GM23338 (cell line): ENCODE data around the gene NGEF. TPM values are rescaled to one million over a fixed set of nuclear protein-coding genes. Genes with fewer than 3 reads are reported as not detected.

Experiments used
- ATAC-seq: fragments of 200-7000 bp; cut with Tn5 transposase; 3 replicates; pipeline ENCODE4 v1.9.1; 2020
- DNase-seq: peaks from one replicate; pipeline ENCODE4 v3.0.0-alpha.2; 2015; ENCODE audit warnings: low spot score
- H2AFZ ChIP-seq: fragments of 200-600 bp; sonication (generic); 2 replicates; pipeline ENCODE4 v1.8.0; 2016; ENCODE audit warnings: antibody characterized with exemption, mild to moderate bottlenecking, moderate library complexity
- H3F3A ChIP-seq: fragments of 200-600 bp; sonication (generic); replicated peaks from 2 replicates; pipeline ENCODE4 v1.8.0; 2017; ENCODE audit warnings: antibody characterized with exemption, mixed run types, low read depth
- H3K27ac ChIP-seq: fragments of 200-600 bp; sonication (generic); 2 replicates; pipeline ENCODE4 v1.6.1; 2016; ENCODE audit warnings: low read depth
- H3K27me3 ChIP-seq: fragments of 200-600 bp; sonication (generic); 2 replicates; pipeline ENCODE4 v1.8.0; 2016; ENCODE audit warnings: mild to moderate bottlenecking, mixed run types, moderate library complexity; ENCODE audit not compliant: insufficient read depth
- H3K36me3 ChIP-seq: fragments of 200-600 bp; sonication (generic); 2 replicates; pipeline ENCODE4 v1.8.0; 2016; ENCODE audit warnings: mild to moderate bottlenecking; ENCODE audit not compliant: insufficient read depth
- H3K4me1 ChIP-seq: fragments of 200-600 bp; sonication (generic); 2 replicates; pipeline ENCODE4 v1.8.0; 2016; ENCODE audit warnings: mild to moderate bottlenecking, moderate library complexity; ENCODE audit not compliant: insufficient read depth
- H3K4me2 ChIP-seq: fragments of 200-600 bp; sonication (generic); 2 replicates; pipeline ENCODE4 v1.7.1; 2017; ENCODE audit warnings: mixed run types
- H3K4me3 ChIP-seq: fragments of 200-600 bp; sonication (generic); 2 replicates; pipeline ENCODE4 v1.6.1; 2016; ENCODE audit warnings: mixed run types
- H3K79me2 ChIP-seq: fragments of 200-600 bp; sonication (generic); replicated peaks from 2 replicates; pipeline ENCODE4 v1.8.0; 2017; ENCODE audit warnings: mild to moderate bottlenecking; ENCODE audit not compliant: insufficient read depth
- H3K9me2 ChIP-seq: fragments of 200-600 bp; sonication (generic); 2 replicates; pipeline ENCODE4 v1.8.0; 2017; ENCODE audit not compliant: insufficient read depth
- H4K20me1 ChIP-seq: fragments of 200-600 bp; sonication (generic); replicated peaks from 2 replicates; pipeline ENCODE4 v1.8.0; 2017; ENCODE audit warnings: mild to moderate bottlenecking; ENCODE audit not compliant: insufficient read depth
- H3K27ac Mint-ChIP-seq: 2 replicates; pipeline ENCODE4 v1.8.0; 2020; ENCODE audit warnings: inconsistent platforms, mild to moderate bottlenecking, moderate library complexity, mixed read lengths
- H3K27me3 Mint-ChIP-seq: 3 replicates; pipeline ENCODE4 v1.8.0; 2022; ENCODE audit warnings: low read depth, mild to moderate bottlenecking, moderate library complexity, mixed read lengths, inconsistent platforms; ENCODE audit not compliant: insufficient read depth, poor library complexity
- H3K36me3 Mint-ChIP-seq: 3 replicates; pipeline ENCODE4 v1.8.0; 2021; ENCODE audit warnings: low read depth, mild to moderate bottlenecking, inconsistent platforms, moderate library complexity, mixed read lengths
- H3K4me1 Mint-ChIP-seq: 3 replicates; pipeline ENCODE4 v1.8.0; 2020; ENCODE audit warnings: mild to moderate bottlenecking, inconsistent platforms, mixed read lengths
- H3K4me3 Mint-ChIP-seq: 3 replicates; pipeline ENCODE4 v1.8.0; 2021; ENCODE audit warnings: moderate library complexity, mild to moderate bottlenecking, inconsistent platforms, mixed read lengths
- H3K9me3 Mint-ChIP-seq: 3 replicates; pipeline ENCODE4 v1.8.0; 2020; ENCODE audit warnings: moderate library complexity, mild to moderate bottlenecking, inconsistent platforms, mixed read lengths
- CREB1 ChIP-seq: fragments of 250-450 bp; sonication (Bioruptor Pico); IDR thresholded peaks from 2 replicates; pipeline ENCODE4 v1.5.0; 2020; ENCODE audit warnings: low read depth, mild to moderate bottlenecking, moderate library complexity
- ETS1 ChIP-seq: IDR thresholded peaks from 2 replicates; pipeline ENCODE4 v1.6.1; 2016; ENCODE audit warnings: antibody characterized with exemption
- EZH2 ChIP-seq: fragments of 200-600 bp; sonication (generic); IDR thresholded peaks from one replicate; pipeline ENCODE4 v1.8.0; 2017; ENCODE audit warnings: antibody characterized with exemption, mild to moderate bottlenecking, low read depth; ENCODE audit not compliant: unreplicated experiment
- EZH2phosphoT487 ChIP-seq: fragments of 200-600 bp; sonication (generic); IDR thresholded peaks from one replicate; pipeline ENCODE4 v1.8.1; 2018; ENCODE audit warnings: antibody characterized with exemption; ENCODE audit not compliant: unreplicated experiment
- JUNB ChIP-seq: IDR thresholded peaks from one replicate; pipeline ENCODE4 v1.6.1; 2016; ENCODE audit warnings: antibody characterized with exemption; ENCODE audit not compliant: unreplicated experiment
- POLR2AphosphoS5 ChIP-seq: IDR thresholded peaks from 2 replicates; pipeline ENCODE4 v1.6.1; 2016; ENCODE audit warnings: antibody characterized with exemption, low read depth
- REST ChIP-seq: IDR thresholded peaks from one replicate; pipeline ENCODE4 v1.6.1; 2018; ENCODE audit warnings: antibody characterized with exemption; ENCODE audit not compliant: unreplicated experiment
- STAT1 ChIP-seq: IDR thresholded peaks from one replicate; pipeline ENCODE4 v1.6.1; 2016; ENCODE audit warnings: antibody characterized with exemption; ENCODE audit not compliant: unreplicated experiment
- ZNF114 ChIP-seq: fragments of 250-450 bp; sonication (Bioruptor Pico); IDR thresholded peaks from 2 replicates; pipeline ENCODE4 v1.5.0; 2020; ENCODE audit warnings: mild to moderate bottlenecking, moderate library complexity
- ZNF331 ChIP-seq: fragments of 250-450 bp; sonication (Bioruptor Pico); IDR thresholded peaks from 2 replicates; pipeline ENCODE4 v1.5.0; 2020; ENCODE audit warnings: low read depth, mild to moderate bottlenecking, moderate library complexity
- polyA plus RNA-seq: library from polyadenylated mRNA; unstranded; fragments of >200 nt; fragmentation: Nextera tagmentation; extraction: Ambion mirVana; gene quantifications from 2 replicates; pipeline ENCODE4 v1.2.1, GENCODE V29; 2016
- total RNA-seq: library from RNA; depleted of rRNA; stranded (reverse); fragments of >200 nt; shearing (Covaris generic); gene quantifications from 2 replicates; pipeline ENCODE4 v1.2.3, GENCODE V29; 2014
- TF ChIP-seq, protein P1 (sequence below), 2 experiments: fragments of 200-600 bp in 1 of 2; sonication (generic) in 1 of 2; conservative IDR thresholded peaks; 2 replicates each; pipeline versions ENCODE4 v1.5.1 to v1.6.1; 2016 to 2017; ENCODE audit warnings: antibody characterized with exemption in 2 of 2, low read depth in 2 of 2, mild to moderate bottlenecking in 2 of 2, moderate library complexity in 1 of 2

NGEF gene
- total and polyA plus RNA-seq, 2 experiments from 2014 or later: 1.8 to 5.4 TPM

- TF ChIP-seq REST (no peak), ZNF114 (no peak), POLR2AphosphoS5 (no peak), ZNF331 (CRISPR knock-in tag) (no peak), EZH2 (peak; percentile 73), EZH2phosphoT487 (peak; percentile 55)
- TF ChIP-seq, protein P1, sequence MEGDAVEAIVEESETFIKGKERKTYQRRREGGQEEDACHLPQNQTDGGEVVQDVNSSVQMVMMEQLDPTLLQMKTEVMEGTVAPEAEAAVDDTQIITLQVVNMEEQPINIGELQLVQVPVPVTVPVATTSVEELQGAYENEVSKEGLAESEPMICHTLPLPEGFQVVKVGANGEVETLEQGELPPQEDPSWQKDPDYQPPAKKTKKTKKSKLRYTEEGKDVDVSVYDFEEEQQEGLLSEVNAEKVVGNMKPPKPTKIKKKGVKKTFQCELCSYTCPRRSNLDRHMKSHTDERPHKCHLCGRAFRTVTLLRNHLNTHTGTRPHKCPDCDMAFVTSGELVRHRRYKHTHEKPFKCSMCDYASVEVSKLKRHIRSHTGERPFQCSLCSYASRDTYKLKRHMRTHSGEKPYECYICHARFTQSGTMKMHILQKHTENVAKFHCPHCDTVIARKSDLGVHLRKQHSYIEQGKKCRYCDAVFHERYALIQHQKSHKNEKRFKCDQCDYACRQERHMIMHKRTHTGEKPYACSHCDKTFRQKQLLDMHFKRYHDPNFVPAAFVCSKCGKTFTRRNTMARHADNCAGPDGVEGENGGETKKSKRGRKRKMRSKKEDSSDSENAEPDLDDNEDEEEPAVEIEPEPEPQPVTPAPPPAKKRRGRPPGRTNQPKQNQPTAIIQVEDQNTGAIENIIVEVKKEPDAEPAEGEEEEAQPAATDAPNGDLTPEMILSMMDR (conservative IDR thresholded peaks at IDR 0.05; ENCODE audit: low read depth in 2 of 2): no peak
These were observed 84.3 kb downstream of the NGEF start (continued) for GRCh38 chr2:232928551-232929302.

GRCh38 chr2:232927793-232928550 is 85.1 kb downstream of the NGEF start:
- Mint-ChIP-seq H3K4me3 (peak overlapping the region; percentile 77), H3K4me1 (peaks cover 27% of the 10 kb centered on the region), H3K27me3 (peaks cover 43% of the 10 kb centered on the region), H3K36me3 (no peaks in the 10 kb centered on the region), H3K27ac (no peak overlapping the region), H3K9me3 (peaks cover 3% of the 10 kb centered on the region; the same call in 1 of the 3 replicates)
- no peak overlapping the region for H3K27ac ChIP-seq
- H3K9me2 ChIP-seq: 0 out of 2 replicates have a peak, but pooled peaks cover 4% of the 10 kb centered on the region
- H2AFZ ChIP-seq: peak overlapping the region; percentile 96
- H3K79me2 ChIP-seq: no peaks in the 10 kb centered on the region
- peak overlapping the region; percentile 73 for H3K4me3 ChIP-seq
- no peaks in the 10 kb centered on the region for H3K36me3 ChIP-seq
- no peaks in the 10 kb centered on the region; the same call in none of the 2 replicates for H4K20me1 ChIP-seq
- peak; percentile 68 for DNase-seq
- peaks cover 70% of the 10 kb centered on the region for H3K27me3 ChIP-seq
- H3K4me2 ChIP-seq: peak overlapping the region; percentile 93
- no peaks in the 10 kb centered on the region for H3F3A ChIP-seq
- ATAC-seq: peak; percentile 52
- H3K4me1 ChIP-seq: peaks cover 27% of the 10 kb centered on the region
- TF ChIP-seq ZNF331 (CRISPR knock-in tag) (no peak), EZH2phosphoT487 (no peak), ETS1 (no peak), CREB1 (CRISPR knock-in tag) (no peak), STAT1 (no peak), JUNB (no peak)
- TF ChIP-seq, protein P1 (conservative IDR thresholded peaks at IDR 0.05; ENCODE audit: low read depth in 2 of 2): no peak
